GM23338 (cell line): Measurements from ENCODE around the gene UPP2. TPM values are rescaled to one million over a fixed set of nuclear protein-coding genes. Genes with fewer than 3 reads are reported as not detected.

Experiments
- ATAC-seq: fragments of 200-7000 bp; cut with Tn5 transposase; 3 replicates; pipeline ENCODE4 v1.9.1; 2020
- DNase-seq: peaks from one replicate; pipeline ENCODE4 v3.0.0-alpha.2; 2015; ENCODE audit warnings: low spot score
- H2AFZ ChIP-seq: fragments of 200-600 bp; sonication (generic); 2 replicates; pipeline ENCODE4 v1.8.0; 2016; ENCODE audit warnings: antibody characterized with exemption, mild to moderate bottlenecking, moderate library complexity
- H3F3A ChIP-seq: fragments of 200-600 bp; sonication (generic); replicated peaks from 2 replicates; pipeline ENCODE4 v1.8.0; 2017; ENCODE audit warnings: antibody characterized with exemption, mixed run types, low read depth
- H3K27ac ChIP-seq: fragments of 200-600 bp; sonication (generic); 2 replicates; pipeline ENCODE4 v1.6.1; 2016; ENCODE audit warnings: low read depth
- H3K27me3 ChIP-seq: fragments of 200-600 bp; sonication (generic); 2 replicates; pipeline ENCODE4 v1.8.0; 2016; ENCODE audit warnings: mild to moderate bottlenecking, mixed run types, moderate library complexity; ENCODE audit not compliant: insufficient read depth
- H3K36me3 ChIP-seq: fragments of 200-600 bp; sonication (generic); 2 replicates; pipeline ENCODE4 v1.8.0; 2016; ENCODE audit warnings: mild to moderate bottlenecking; ENCODE audit not compliant: insufficient read depth
- H3K4me1 ChIP-seq: fragments of 200-600 bp; sonication (generic); 2 replicates; pipeline ENCODE4 v1.8.0; 2016; ENCODE audit warnings: mild to moderate bottlenecking, moderate library complexity; ENCODE audit not compliant: insufficient read depth
- H3K4me2 ChIP-seq: fragments of 200-600 bp; sonication (generic); 2 replicates; pipeline ENCODE4 v1.7.1; 2017; ENCODE audit warnings: mixed run types
- H3K4me3 ChIP-seq: fragments of 200-600 bp; sonication (generic); 2 replicates; pipeline ENCODE4 v1.6.1; 2016; ENCODE audit warnings: mixed run types
- H3K79me2 ChIP-seq: fragments of 200-600 bp; sonication (generic); replicated peaks from 2 replicates; pipeline ENCODE4 v1.8.0; 2017; ENCODE audit warnings: mild to moderate bottlenecking; ENCODE audit not compliant: insufficient read depth
- H3K9me2 ChIP-seq: fragments of 200-600 bp; sonication (generic); 2 replicates; pipeline ENCODE4 v1.8.0; 2017; ENCODE audit not compliant: insufficient read depth
- H4K20me1 ChIP-seq: fragments of 200-600 bp; sonication (generic); replicated peaks from 2 replicates; pipeline ENCODE4 v1.8.0; 2017; ENCODE audit warnings: mild to moderate bottlenecking; ENCODE audit not compliant: insufficient read depth
- H3K27ac Mint-ChIP-seq: 2 replicates; pipeline ENCODE4 v1.8.0; 2020; ENCODE audit warnings: inconsistent platforms, mild to moderate bottlenecking, moderate library complexity, mixed read lengths
- H3K27me3 Mint-ChIP-seq: 3 replicates; pipeline ENCODE4 v1.8.0; 2022; ENCODE audit warnings: low read depth, mild to moderate bottlenecking, moderate library complexity, mixed read lengths, inconsistent platforms; ENCODE audit not compliant: insufficient read depth, poor library complexity
- H3K36me3 Mint-ChIP-seq: 3 replicates; pipeline ENCODE4 v1.8.0; 2021; ENCODE audit warnings: low read depth, mild to moderate bottlenecking, inconsistent platforms, moderate library complexity, mixed read lengths
- H3K4me1 Mint-ChIP-seq: 3 replicates; pipeline ENCODE4 v1.8.0; 2020; ENCODE audit warnings: mild to moderate bottlenecking, inconsistent platforms, mixed read lengths
- H3K4me3 Mint-ChIP-seq: 3 replicates; pipeline ENCODE4 v1.8.0; 2021; ENCODE audit warnings: moderate library complexity, mild to moderate bottlenecking, inconsistent platforms, mixed read lengths
- H3K9me3 Mint-ChIP-seq: 3 replicates; pipeline ENCODE4 v1.8.0; 2020; ENCODE audit warnings: moderate library complexity, mild to moderate bottlenecking, inconsistent platforms, mixed read lengths
- CREB1 ChIP-seq: fragments of 250-450 bp; sonication (Bioruptor Pico); IDR thresholded peaks from 2 replicates; pipeline ENCODE4 v1.5.0; 2020; ENCODE audit warnings: low read depth, mild to moderate bottlenecking, moderate library complexity
- EZH2 ChIP-seq: fragments of 200-600 bp; sonication (generic); IDR thresholded peaks from one replicate; pipeline ENCODE4 v1.8.0; 2017; ENCODE audit warnings: antibody characterized with exemption, mild to moderate bottlenecking, low read depth; ENCODE audit not compliant: unreplicated experiment
- EZH2phosphoT487 ChIP-seq: fragments of 200-600 bp; sonication (generic); IDR thresholded peaks from one replicate; pipeline ENCODE4 v1.8.1; 2018; ENCODE audit warnings: antibody characterized with exemption; ENCODE audit not compliant: unreplicated experiment
- JUNB ChIP-seq: IDR thresholded peaks from one replicate; pipeline ENCODE4 v1.6.1; 2016; ENCODE audit warnings: antibody characterized with exemption; ENCODE audit not compliant: unreplicated experiment
- NANOG ChIP-seq: IDR thresholded peaks from 2 replicates; pipeline ENCODE4 v1.6.1; 2016; ENCODE audit warnings: antibody characterized with exemption, borderline replicate concordance
- POLR2AphosphoS5 ChIP-seq: IDR thresholded peaks from 2 replicates; pipeline ENCODE4 v1.6.1; 2016; ENCODE audit warnings: antibody characterized with exemption, low read depth
- STAT1 ChIP-seq: IDR thresholded peaks from one replicate; pipeline ENCODE4 v1.6.1; 2016; ENCODE audit warnings: antibody characterized with exemption; ENCODE audit not compliant: unreplicated experiment
- ZNF114 ChIP-seq: fragments of 250-450 bp; sonication (Bioruptor Pico); IDR thresholded peaks from 2 replicates; pipeline ENCODE4 v1.5.0; 2020; ENCODE audit warnings: mild to moderate bottlenecking, moderate library complexity
- ZNF331 ChIP-seq: fragments of 250-450 bp; sonication (Bioruptor Pico); IDR thresholded peaks from 2 replicates; pipeline ENCODE4 v1.5.0; 2020; ENCODE audit warnings: low read depth, mild to moderate bottlenecking, moderate library complexity
- ZNF462 ChIP-seq: fragments of 250-450 bp; sonication (Bioruptor Pico); IDR thresholded peaks from 2 replicates; pipeline ENCODE4 v1.5.0; 2020; ENCODE audit warnings: mild to moderate bottlenecking, moderate library complexity
- polyA plus RNA-seq: library from polyadenylated mRNA; unstranded; fragments of >200 nt; fragmentation: Nextera tagmentation; extraction: Ambion mirVana; gene quantifications from 2 replicates; pipeline ENCODE4 v1.2.1, GENCODE V29; 2016
- total RNA-seq: library from RNA; depleted of rRNA; stranded (reverse); fragments of >200 nt; shearing (Covaris generic); gene quantifications from 2 replicates; pipeline ENCODE4 v1.2.3, GENCODE V29; 2014
- TF ChIP-seq, protein P1 (sequence below): IDR thresholded peaks from 2 replicates; pipeline ENCODE4 v1.6.1; 2016; ENCODE audit warnings: antibody characterized with exemption
- TF ChIP-seq, protein P2 (sequence below): IDR thresholded peaks from one replicate; pipeline ENCODE4 v1.6.1; 2018; ENCODE audit warnings: antibody characterized with exemption; ENCODE audit not compliant: unreplicated experiment
- TF ChIP-seq, protein P3 (sequence below), 2 experiments: fragments of 200-600 bp in 1 of 2; sonication (generic) in 1 of 2; conservative IDR thresholded peaks; 2 replicates each; pipeline versions ENCODE4 v1.5.1 to v1.6.1; 2016 to 2017; ENCODE audit warnings: antibody characterized with exemption in 2 of 2, low read depth in 2 of 2, mild to moderate bottlenecking in 2 of 2, moderate library complexity in 1 of 2

Gene UPP2
- total and polyA plus RNA-seq, 2 experiments from 2014 or later = not detected

- Histone ChIP-seq H4K20me1 (no peaks in the 10 kb centered on the region), H3K4me2 (no peak overlapping the region), H2AFZ (no peak overlapping the region; the same call in 1 of the 2 replicates), H3K9me2 (no peaks in the 10 kb centered on the region), H3K4me3 (no peak overlapping the region), H3F3A (no peaks in the 10 kb centered on the region), H3K27me3 (no peaks in the 10 kb centered on the region), H3K27ac (no peak overlapping the region), H3K79me2 (no peaks in the 10 kb centered on the region), H3K36me3 (no peaks in the 10 kb centered on the region), H3K4me1 (no peaks in the 10 kb centered on the region)
- H3K27ac Mint-ChIP-seq = no peak overlapping the region
- no peak for DNase-seq
- H3K27me3 Mint-ChIP-seq = peaks cover 1% of the 10 kb centered on the region
- no peak overlapping the region for H3K4me3 Mint-ChIP-seq
- H3K4me1 Mint-ChIP-seq = peaks cover 10% of the 10 kb centered on the region
- TF ChIP-seq, protein P1, sequence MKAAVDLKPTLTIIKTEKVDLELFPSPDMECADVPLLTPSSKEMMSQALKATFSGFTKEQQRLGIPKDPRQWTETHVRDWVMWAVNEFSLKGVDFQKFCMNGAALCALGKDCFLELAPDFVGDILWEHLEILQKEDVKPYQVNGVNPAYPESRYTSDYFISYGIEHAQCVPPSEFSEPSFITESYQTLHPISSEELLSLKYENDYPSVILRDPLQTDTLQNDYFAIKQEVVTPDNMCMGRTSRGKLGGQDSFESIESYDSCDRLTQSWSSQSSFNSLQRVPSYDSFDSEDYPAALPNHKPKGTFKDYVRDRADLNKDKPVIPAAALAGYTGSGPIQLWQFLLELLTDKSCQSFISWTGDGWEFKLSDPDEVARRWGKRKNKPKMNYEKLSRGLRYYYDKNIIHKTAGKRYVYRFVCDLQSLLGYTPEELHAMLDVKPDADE = no peak
- no peak for TF ChIP-seq EZH2phosphoT487
- TF ChIP-seq ZNF462 (CRISPR knock-in tag) = no peak
- no peak for TF ChIP-seq CREB1 (CRISPR knock-in tag)
- TF ChIP-seq, protein P2, sequence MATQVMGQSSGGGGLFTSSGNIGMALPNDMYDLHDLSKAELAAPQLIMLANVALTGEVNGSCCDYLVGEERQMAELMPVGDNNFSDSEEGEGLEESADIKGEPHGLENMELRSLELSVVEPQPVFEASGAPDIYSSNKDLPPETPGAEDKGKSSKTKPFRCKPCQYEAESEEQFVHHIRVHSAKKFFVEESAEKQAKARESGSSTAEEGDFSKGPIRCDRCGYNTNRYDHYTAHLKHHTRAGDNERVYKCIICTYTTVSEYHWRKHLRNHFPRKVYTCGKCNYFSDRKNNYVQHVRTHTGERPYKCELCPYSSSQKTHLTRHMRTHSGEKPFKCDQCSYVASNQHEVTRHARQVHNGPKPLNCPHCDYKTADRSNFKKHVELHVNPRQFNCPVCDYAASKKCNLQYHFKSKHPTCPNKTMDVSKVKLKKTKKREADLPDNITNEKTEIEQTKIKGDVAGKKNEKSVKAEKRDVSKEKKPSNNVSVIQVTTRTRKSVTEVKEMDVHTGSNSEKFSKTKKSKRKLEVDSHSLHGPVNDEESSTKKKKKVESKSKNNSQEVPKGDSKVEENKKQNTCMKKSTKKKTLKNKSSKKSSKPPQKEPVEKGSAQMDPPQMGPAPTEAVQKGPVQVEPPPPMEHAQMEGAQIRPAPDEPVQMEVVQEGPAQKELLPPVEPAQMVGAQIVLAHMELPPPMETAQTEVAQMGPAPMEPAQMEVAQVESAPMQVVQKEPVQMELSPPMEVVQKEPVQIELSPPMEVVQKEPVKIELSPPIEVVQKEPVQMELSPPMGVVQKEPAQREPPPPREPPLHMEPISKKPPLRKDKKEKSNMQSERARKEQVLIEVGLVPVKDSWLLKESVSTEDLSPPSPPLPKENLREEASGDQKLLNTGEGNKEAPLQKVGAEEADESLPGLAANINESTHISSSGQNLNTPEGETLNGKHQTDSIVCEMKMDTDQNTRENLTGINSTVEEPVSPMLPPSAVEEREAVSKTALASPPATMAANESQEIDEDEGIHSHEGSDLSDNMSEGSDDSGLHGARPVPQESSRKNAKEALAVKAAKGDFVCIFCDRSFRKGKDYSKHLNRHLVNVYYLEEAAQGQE = no peak
- TF ChIP-seq, protein P3, sequence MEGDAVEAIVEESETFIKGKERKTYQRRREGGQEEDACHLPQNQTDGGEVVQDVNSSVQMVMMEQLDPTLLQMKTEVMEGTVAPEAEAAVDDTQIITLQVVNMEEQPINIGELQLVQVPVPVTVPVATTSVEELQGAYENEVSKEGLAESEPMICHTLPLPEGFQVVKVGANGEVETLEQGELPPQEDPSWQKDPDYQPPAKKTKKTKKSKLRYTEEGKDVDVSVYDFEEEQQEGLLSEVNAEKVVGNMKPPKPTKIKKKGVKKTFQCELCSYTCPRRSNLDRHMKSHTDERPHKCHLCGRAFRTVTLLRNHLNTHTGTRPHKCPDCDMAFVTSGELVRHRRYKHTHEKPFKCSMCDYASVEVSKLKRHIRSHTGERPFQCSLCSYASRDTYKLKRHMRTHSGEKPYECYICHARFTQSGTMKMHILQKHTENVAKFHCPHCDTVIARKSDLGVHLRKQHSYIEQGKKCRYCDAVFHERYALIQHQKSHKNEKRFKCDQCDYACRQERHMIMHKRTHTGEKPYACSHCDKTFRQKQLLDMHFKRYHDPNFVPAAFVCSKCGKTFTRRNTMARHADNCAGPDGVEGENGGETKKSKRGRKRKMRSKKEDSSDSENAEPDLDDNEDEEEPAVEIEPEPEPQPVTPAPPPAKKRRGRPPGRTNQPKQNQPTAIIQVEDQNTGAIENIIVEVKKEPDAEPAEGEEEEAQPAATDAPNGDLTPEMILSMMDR (conservative IDR thresholded peaks at IDR 0.05; ENCODE audit: low read depth in 2 of 2) = no peak
- TF ChIP-seq ZNF114 (CRISPR knock-in tag) = no peak
- no peak for TF ChIP-seq STAT1
- no peak for TF ChIP-seq POLR2AphosphoS5
- no peak for TF ChIP-seq EZH2
- no peak for TF ChIP-seq ZNF331 (CRISPR knock-in tag)
- TF ChIP-seq NANOG = no peak
- no peak for TF ChIP-seq JUNB
- ATAC-seq = no peak
- no peaks in the 10 kb centered on the region; the same call in 2 of the 3 replicates for H3K9me3 Mint-ChIP-seq
- H3K36me3 Mint-ChIP-seq = no peaks in the 10 kb centered on the region
Observed at GRCh38 chr2:158114516-158114915, 12.8 kb downstream of the UPP2 start.
